Muscle layer of duodenum (tissue), 2 donors: ENCODE data around the gene IRS2.

Source experiments
- H3K27ac ChIP-seq: one replicate; pipeline ENCODE4 v1.7.0; 2013; ENCODE audit warnings: mild to moderate bottlenecking, low read length
- H3K27me3 ChIP-seq: one replicate; pipeline ENCODE4 v1.7.0; 2013; ENCODE audit warnings: low read depth, mild to moderate bottlenecking, control low read depth, low read length
- H3K36me3 ChIP-seq, 2 donors: one replicate each; pipeline ENCODE4 v1.7.0; 2013; ENCODE audit warnings: low read length in 2 of 2, control low read depth in 1 of 2, mild to moderate bottlenecking in 1 of 2; ENCODE audit not compliant: insufficient read depth in 2 of 2, control insufficient read depth in 1 of 2
- H3K4me1 ChIP-seq, 2 donors: one replicate each; pipeline ENCODE4 v1.7.0; 2013; ENCODE audit warnings: low read length in 2 of 2, mild to moderate bottlenecking in 2 of 2, control low read depth in 1 of 2, moderate library complexity in 1 of 2; ENCODE audit not compliant: insufficient read depth in 2 of 2, control insufficient read depth in 1 of 2
- H3K4me3 ChIP-seq, 2 donors: one replicate each; pipeline ENCODE4 v1.7.0; 2013; ENCODE audit warnings: low read length in 2 of 2, low read depth in 1 of 2, mild to moderate bottlenecking in 1 of 2
- H3K9me3 ChIP-seq, 2 donors: one replicate each; pipeline ENCODE4 v1.7.0; 2013; ENCODE audit warnings: low read length in 2 of 2, control low read depth in 1 of 2, mild to moderate bottlenecking in 1 of 2; ENCODE audit not compliant: control insufficient read depth in 1 of 2
- donor health status: healthy.

The IRS2 gene

DNA sequence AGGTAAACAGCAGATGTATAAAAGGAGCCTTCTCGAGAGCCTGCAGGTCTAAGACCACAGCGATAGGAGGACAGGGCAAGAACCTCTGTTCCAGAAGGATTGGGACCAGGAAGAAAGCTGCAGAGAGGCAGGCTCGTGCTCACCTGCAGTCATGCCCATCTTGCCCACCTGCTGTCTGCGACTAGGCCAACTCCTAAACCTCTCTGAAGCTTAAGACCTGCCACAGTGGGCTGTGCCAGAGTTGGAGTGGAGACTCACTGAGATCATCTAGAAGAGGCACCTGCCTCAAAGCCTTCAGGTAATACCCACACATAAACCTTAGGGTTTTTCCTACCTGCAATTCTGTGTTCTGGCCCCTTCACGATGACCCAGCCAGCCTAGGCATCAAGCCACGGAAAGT lies 68.7 kb downstream of the IRS2 start:
- Histone ChIP-seq H3K9me3 (no peaks in the 10 kb centered on the region), H3K27me3 (no peaks in the 10 kb centered on the region), H3K36me3 (no peaks in the 10 kb centered on the region), H3K4me3 (no peak overlapping the region), H3K27ac (no peak overlapping the region), H3K4me1 (no peaks in the 10 kb centered on the region)

DNA sequence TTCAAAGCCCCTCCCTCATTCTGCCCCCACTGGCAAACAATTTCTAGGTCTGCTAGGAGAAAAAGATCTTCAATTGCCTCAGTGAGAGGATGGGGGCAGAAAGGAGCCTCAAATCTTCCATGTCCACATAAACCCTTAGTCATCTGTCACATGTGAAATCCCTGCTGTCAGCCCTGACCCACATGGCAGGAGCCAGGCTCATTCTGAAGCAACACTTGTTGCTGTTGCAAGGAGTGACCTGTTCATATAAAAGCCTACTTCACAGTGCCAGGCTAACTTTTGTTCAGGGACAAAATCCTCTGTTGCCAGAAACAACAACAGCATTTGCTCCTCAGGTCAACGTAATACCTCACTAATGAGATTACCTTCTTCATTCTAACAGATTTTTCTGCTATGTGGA lies 70.5 kb downstream of the IRS2 start:
- no peaks in the 10 kb centered on the region for H3K27me3 ChIP-seq
- H3K4me1 ChIP-seq: no peaks in the 10 kb centered on the region
- H3K4me3 ChIP-seq: no peak overlapping the region
- H3K36me3 ChIP-seq: no peaks in the 10 kb centered on the region
- no peaks in the 10 kb centered on the region for H3K9me3 ChIP-seq
- H3K27ac ChIP-seq: no peak overlapping the region

DNA sequence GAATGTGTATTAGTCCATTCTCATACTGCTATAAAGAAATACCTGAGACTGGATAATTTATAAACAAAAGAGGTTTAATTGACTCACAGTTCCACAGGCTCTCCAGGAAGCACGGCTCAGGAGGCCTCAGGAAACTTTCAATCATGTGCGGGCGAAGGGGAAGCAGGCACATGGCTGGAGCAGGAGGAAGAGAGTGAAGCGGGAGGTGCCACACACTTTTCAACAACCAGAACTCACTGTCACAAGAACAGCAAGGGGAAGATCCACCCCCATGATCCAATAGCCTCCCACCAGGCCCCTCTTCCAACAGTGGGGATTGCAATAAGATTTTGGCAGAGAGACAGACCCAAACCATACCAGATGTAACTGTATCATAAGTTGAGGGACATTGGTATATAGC lies 72.7 kb downstream of the IRS2 start:
- Histone ChIP-seq H3K27ac (no peak overlapping the region), H3K36me3 (no peaks in the 10 kb centered on the region), H3K9me3 (no peaks in the 10 kb centered on the region), H3K27me3 (no peaks in the 10 kb centered on the region), H3K4me1 (no peaks in the 10 kb centered on the region), H3K4me3 (no peak overlapping the region)

DNA sequence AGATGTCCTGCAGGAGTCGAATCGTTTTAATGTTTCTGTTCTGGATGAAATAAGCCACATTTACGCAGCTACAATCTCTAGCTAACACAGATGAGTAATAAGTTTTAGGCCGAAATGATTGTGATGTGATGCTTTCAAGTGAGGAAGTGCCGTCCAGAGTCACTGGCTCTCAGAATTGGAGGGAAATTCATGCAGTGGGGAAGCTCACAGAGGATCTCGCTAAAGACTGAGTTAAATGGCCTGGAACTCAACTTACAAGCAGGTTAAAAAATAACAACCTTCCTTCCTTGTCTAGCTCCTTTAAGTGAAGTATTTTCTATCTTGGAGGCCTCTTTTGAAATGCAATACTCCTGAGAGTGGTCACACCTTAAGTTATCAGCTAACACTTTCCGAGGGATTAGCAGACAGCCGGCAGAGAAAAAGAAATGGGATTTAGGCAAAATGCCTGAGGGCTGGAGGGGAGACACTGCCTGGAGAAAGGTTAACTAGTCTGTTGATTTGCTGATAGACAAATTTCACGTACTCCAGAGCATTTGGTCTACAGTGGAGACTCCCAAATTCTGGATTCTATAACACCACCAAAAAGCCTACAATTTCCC lies 74.2 kb downstream of the IRS2 start:
- H3K4me1 ChIP-seq: no peaks in the 10 kb centered on the region
- no peak overlapping the region for H3K27ac ChIP-seq
- no peak overlapping the region for H3K4me3 ChIP-seq

DNA sequence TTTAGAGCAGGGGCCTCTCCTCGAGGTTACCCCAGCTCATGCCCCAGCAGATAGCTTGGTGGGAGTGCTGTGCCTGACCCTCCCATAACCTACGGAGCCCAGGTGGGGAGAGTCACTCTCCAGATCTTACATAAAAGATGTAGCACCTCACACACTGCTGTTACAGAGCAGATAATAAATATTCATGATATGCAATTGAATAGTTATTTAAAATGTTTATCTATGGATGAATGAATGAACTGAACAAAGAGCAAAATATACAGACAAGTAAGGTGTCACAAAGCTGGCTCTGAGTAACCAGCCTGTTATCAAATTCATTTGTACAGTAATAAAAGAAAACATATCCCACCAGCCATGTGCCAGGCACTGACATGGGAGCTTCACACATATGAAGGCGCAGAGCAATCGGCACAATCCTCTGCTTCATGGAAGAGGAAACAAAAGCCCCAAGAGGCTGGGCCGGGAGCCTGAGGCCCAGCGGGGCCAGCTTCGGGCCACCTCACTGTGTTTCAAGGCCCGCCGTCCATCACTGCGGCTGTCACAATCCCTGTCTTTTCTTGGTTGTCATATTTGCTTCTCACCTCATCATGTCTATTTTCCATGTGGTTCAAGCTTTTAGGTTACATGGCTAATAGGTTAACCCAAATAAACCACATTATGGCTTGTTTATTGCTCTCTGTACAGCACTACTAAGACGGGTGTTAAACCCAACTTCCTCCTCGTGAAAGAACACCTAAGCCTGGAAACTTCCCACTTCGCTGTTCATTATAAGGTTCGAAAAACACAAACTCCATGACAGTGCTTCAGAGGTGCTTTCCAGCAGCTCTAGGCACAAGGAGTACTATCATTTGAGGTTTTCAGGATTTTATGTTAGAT lies 78.4 kb downstream of the IRS2 start:
- Histone ChIP-seq H3K36me3 (no peaks in the 10 kb centered on the region), H3K4me1 (no peaks in the 10 kb centered on the region), H3K27ac (no peak overlapping the region), H3K9me3 (no peaks in the 10 kb centered on the region), H3K27me3 (no peaks in the 10 kb centered on the region), H3K4me3 (no peak overlapping the region)

More for the DNA sequence above, 74.2 kb downstream of the IRS2 start:
- H3K36me3 ChIP-seq: no peaks in the 10 kb centered on the region
- H3K9me3 ChIP-seq: no peaks in the 10 kb centered on the region
- H3K27me3 ChIP-seq: no peaks in the 10 kb centered on the region

DNA sequence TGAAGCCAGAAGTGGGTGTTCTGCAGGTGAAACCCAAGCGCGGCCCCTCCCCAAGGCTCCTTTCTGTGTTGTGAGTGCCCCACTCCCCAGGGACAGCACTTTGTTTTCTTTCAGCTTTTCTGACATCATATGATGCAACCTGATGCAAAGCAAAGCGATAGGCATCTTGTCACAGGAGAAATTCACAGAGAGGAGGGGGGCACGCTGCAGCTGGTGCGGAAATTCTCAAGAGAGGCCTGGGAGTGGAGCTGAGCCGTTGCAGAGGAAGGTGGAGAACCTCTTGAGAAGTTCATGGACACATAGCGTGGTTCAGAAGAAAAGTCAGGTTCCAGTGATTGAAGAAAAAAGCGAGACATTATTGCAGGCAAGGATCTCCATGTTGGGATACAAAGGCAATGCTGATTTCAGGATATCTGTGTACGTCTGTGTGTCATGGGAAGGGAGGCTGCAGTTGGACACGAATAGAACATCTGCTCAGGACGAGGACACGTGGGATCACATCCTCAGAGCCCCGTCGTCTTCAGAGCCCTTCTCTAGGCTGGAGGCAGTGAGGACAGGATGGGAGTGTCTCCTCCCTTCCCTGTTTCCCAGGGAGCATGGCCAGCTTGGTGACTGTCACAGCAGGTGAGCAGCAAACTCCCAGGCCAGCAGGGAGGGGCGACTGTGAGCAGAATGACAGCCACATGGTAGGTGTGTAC lies 79.2 kb downstream of the IRS2 start:
- H3K27ac ChIP-seq: no peak overlapping the region
- H3K4me1 ChIP-seq: no peaks in the 10 kb centered on the region
- no peaks in the 10 kb centered on the region for H3K36me3 ChIP-seq

DNA sequence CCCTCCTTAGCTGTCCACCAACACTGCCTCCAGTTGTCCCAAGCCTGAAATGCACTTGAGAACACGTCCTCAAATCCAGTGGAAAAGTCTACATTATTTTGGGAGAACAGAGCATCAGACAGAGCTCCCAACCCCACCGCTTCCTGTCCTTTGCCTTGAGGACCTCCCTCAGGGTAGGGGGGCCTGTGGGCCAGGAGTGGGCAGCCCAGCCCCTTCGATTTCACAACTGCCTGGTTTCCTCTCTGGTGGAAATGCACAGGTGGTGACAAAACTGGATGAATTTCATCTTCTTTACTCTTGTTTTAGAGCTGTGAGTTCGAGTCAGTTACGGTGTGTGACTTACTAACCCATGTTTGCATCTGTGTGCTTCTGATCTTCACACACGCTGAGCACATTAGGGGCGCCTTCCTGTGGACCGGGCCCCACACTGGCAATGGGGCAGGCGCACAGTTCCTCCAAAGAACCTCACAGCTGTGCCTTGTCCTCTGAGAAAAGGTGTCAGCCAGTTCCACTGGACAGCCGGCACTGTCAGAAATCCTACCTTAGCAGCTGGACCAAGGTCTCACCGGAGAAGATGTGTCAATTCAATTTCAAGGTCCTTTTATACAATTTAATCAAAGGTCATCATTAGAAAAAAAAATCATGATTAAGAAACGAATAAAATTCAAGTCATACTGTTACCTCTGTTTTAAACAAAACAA lies 80.2 kb downstream of the IRS2 start:
- H3K4me3 ChIP-seq: no peak overlapping the region
- no peak overlapping the region for H3K27ac ChIP-seq
- no peaks in the 10 kb centered on the region for H3K4me1 ChIP-seq
- H3K9me3 ChIP-seq: no peaks in the 10 kb centered on the region
- no peaks in the 10 kb centered on the region for H3K27me3 ChIP-seq
- H3K36me3 ChIP-seq: no peaks in the 10 kb centered on the region

More for the DNA sequence above, 79.2 kb downstream of the IRS2 start:
- Histone ChIP-seq H3K4me3 (no peak overlapping the region), H3K9me3 (no peaks in the 10 kb centered on the region), H3K27me3 (no peaks in the 10 kb centered on the region)

DNA sequence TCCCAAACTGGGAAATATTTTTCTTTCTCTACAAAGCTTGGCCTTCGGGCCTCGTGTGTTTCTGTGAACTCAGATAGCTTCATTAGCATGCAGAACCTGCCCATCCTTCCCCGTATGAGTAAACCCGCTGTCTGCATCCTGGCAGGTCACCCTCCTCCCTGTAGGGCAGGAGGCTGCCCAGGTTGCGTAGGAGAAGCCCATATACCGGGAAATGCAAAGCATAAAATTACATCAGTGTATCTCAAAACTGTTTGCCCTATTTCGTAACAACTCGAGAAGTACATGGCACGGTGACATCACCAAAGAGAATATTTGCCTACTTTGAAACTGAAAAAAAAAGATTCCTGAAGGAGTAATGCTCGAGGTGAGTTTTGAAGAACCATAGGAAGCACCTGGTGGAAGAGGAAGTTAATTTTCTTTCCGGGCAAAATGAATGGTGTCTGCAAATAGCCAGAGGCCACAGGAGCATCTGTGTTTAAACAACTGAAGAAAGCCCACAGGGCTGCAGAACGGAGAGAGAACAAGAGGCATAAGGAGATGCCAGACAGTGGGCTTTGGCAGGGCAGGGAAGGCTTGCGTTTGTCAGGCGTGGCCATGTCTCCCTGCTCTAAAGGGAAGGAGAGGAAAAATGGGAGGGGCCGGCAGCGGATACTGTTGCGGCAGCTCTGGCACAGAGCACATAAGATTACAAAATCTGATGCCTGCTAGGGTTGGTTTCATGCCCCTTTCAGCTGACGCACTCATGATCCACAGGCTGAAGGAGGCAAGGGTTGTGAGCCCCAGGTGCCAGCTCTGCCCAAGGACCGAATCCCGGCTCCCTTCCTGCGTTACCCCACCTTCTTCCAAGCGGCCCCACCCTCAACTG lies 81.4 kb downstream of the IRS2 start:
- Histone ChIP-seq H3K9me3 (no peaks in the 10 kb centered on the region), H3K27me3 (no peaks in the 10 kb centered on the region), H3K4me3 (no peak overlapping the region), H3K27ac (no peak overlapping the region), H3K4me1 (peaks cover 0 to 3% of the 10 kb centered on the region in 2 donors), H3K36me3 (no peaks in the 10 kb centered on the region)

DNA sequence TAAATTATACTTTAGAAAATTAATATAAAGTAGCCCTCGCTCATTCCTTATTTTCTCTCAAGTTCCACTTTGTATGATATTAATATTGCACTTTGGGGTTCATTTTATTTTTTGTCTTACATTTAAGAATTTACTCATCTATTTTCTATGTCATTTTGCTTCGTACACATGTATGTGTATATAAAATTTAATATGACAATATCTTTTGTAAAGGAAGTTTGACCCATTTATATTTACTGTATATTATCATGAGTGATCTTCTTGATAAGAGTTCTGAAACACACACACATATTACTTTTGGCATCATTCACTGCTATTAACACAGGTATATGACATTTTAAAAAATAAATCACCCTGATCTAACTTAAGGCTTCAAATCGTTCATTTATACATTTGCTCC lies 83.1 kb downstream of the IRS2 start:
- H3K27me3 ChIP-seq: no peaks in the 10 kb centered on the region
- no peaks in the 10 kb centered on the region for H3K9me3 ChIP-seq
- peaks cover 0 to 9% of the 10 kb centered on the region in 2 donors for H3K4me1 ChIP-seq
- no peak overlapping the region for H3K27ac ChIP-seq
- H3K4me3 ChIP-seq: no peak overlapping the region
- H3K36me3 ChIP-seq: no peaks in the 10 kb centered on the region
